Mesothelial cell of epicardium (in vitro differentiated cells): ENCODE measurements around the gene COL10A1. TPM values are rescaled to one million over a fixed set of nuclear protein-coding genes. Genes with fewer than 3 reads are reported as not detected.

Source experiments
- DNase-seq, 2 experiments: peaks; one replicate each; pipeline ENCODE4 v3.0.0; 2021; ENCODE audit warnings: low spot score in 2 of 2; ENCODE audit not compliant: unreplicated experiment in 2 of 2
- H3K27ac Mint-ChIP-seq: 2 replicates; pipeline ENCODE4 v1.8.0; 2021; ENCODE audit warnings: mixed read lengths
- H3K27me3 Mint-ChIP-seq: 2 replicates; pipeline ENCODE4 v1.8.0; 2021; ENCODE audit warnings: low read depth, mixed read lengths
- H3K36me3 Mint-ChIP-seq: 2 replicates; pipeline ENCODE4 v1.8.0; 2021; ENCODE audit warnings: mixed read lengths
- H3K4me1 Mint-ChIP-seq: 2 replicates; pipeline ENCODE4 v1.8.0; 2021; ENCODE audit warnings: mixed read lengths
- H3K4me3 Mint-ChIP-seq: 2 replicates; pipeline ENCODE4 v1.8.0; 2021; ENCODE audit warnings: mild to moderate bottlenecking, moderate library complexity, mixed read lengths
- H3K9me3 Mint-ChIP-seq: 2 replicates; pipeline ENCODE4 v1.8.0; 2021; ENCODE audit warnings: mixed read lengths
- CTCF ChIP-seq: fragments of 200-600 bp; sonication (generic); IDR thresholded peaks from one replicate; pipeline ENCODE4 v1.5.0; 2021; ENCODE audit warnings: antibody characterized with exemption; ENCODE audit not compliant: unreplicated experiment
- total RNA-seq: library from RNA; stranded (reverse); gene quantifications from 3 replicates; pipeline ENCODE4 v1.2.1, GENCODE V29; 2021

COL10A1 gene
- total RNA-seq, 1 donor from 2014 or later: not detected

- no peaks in the 10 kb centered on the region for H3K27me3 Mint-ChIP-seq
These were observed 52.0 kb downstream of the COL10A1 start for GRCh38 chr6:116073765-116074440.

GRCh38 chr6:116072368-116072767, 53.6 kb downstream of the COL10A1 start:
- DNase-seq: no peak
- peaks cover 15% of the 10 kb centered on the region for H3K4me1 Mint-ChIP-seq
- H3K36me3 Mint-ChIP-seq: no peaks in the 10 kb centered on the region
- no peaks in the 10 kb centered on the region for H3K9me3 Mint-ChIP-seq
- H3K27ac Mint-ChIP-seq: no peak overlapping the region
- H3K27me3 Mint-ChIP-seq: no peaks in the 10 kb centered on the region
- TF ChIP-seq CTCF: no peak
- H3K4me3 Mint-ChIP-seq: no peak overlapping the region

More at GRCh38 chr6:116073765-116074440, 52.0 kb downstream of the COL10A1 start:
- H3K4me1 Mint-ChIP-seq: peaks cover 15% of the 10 kb centered on the region
- no peak for TF ChIP-seq CTCF
- H3K4me3 Mint-ChIP-seq: no peak overlapping the region
- no peak overlapping the region for H3K27ac Mint-ChIP-seq
- no peak for DNase-seq
- no peaks in the 10 kb centered on the region for H3K36me3 Mint-ChIP-seq
- no peaks in the 10 kb centered on the region for H3K9me3 Mint-ChIP-seq

GRCh38 chr6:116070616-116071389, 55.1 kb downstream of the COL10A1 start:
- Mint-ChIP-seq H3K27me3 (no peaks in the 10 kb centered on the region), H3K4me3 (no peak overlapping the region), H3K36me3 (no peaks in the 10 kb centered on the region), H3K9me3 (no peaks in the 10 kb centered on the region), H3K4me1 (peaks cover 15% of the 10 kb centered on the region), H3K27ac (no peak overlapping the region)
- TF ChIP-seq CTCF: no peak
- no peak for DNase-seq

GRCh38 chr6:116070101-116070500, 55.8 kb downstream of the COL10A1 start:
- no peak overlapping the region for H3K4me3 Mint-ChIP-seq
- no peaks in the 10 kb centered on the region for H3K36me3 Mint-ChIP-seq
- H3K4me1 Mint-ChIP-seq: peaks cover 15% of the 10 kb centered on the region
- no peak for DNase-seq
- no peak overlapping the region for H3K27ac Mint-ChIP-seq
- TF ChIP-seq CTCF: no peak
- H3K27me3 Mint-ChIP-seq: no peaks in the 10 kb centered on the region
- no peaks in the 10 kb centered on the region for H3K9me3 Mint-ChIP-seq

Other genes starting within 250 kb of the COL10A1 start
- gene FRK, start 65.2 kb downstream of the COL10A1 start, total RNA-seq: 4.9 to 5.2 TPM (median 5.1 TPM) in 3 replicates
- gene NT5DC1, start 25.3 kb downstream of the COL10A1 start, total RNA-seq: 30.8 to 34.5 TPM (median 33.4 TPM) in 3 replicates
- gene TSPYL4, start 127.9 kb upstream of the COL10A1 start, total RNA-seq: 40.8 to 44.0 TPM (median 41.2 TPM) in 3 replicates
- 92.5 to 95.6 TPM (median 95.1 TPM) in 3 replicates for gene TSPYL1, start 153.8 kb upstream of the COL10A1 start, total RNA-seq
- 69.6 to 73.3 TPM (median 70.7 TPM) in 3 replicates for gene DSE, start 244.8 kb upstream of the COL10A1 start, total RNA-seq